ENCODE results near the gene LRG1.
"Not testable (repeated sequence)": the region's sequence is repeated elsewhere in the genome, so short reads cannot be mapped to it uniquely, and the experiment has no call there.

Gene LRG1

GRCh38 chr19:4527377-4527776, 12.5 kb downstream of the LRG1 start:
- DNase-seq (ENCODE audit: low read depth) = not testable (repeated sequence)

GRCh38 chr19:4525563-4526002, 14.3 kb downstream of the LRG1 start:
- DNase-seq (ENCODE audit: low read depth) = no peak

- no peak for DNase-seq (ENCODE audit: low read depth)
Measured at GRCh38 chr19:4524808-4525562, 14.9 kb downstream of the LRG1 start.

GRCh38 chr19:4523306-4524110, 16.3 kb downstream of the LRG1 start:
- no peak for DNase-seq (ENCODE audit: low read depth)

- no peak for DNase-seq (ENCODE audit: low read depth)
Measured at GRCh38 chr19:4522291-4523002, 17.4 kb downstream of the LRG1 start.

GRCh38 chr19:4521888-4522242, 18.0 kb downstream of the LRG1 start:
- no peak for DNase-seq (ENCODE audit: low read depth)

GRCh38 chr19:4521170-4521887, 18.5 kb downstream of the LRG1 start:
- no peak for DNase-seq (ENCODE audit: low read depth)

- DNase-seq (ENCODE audit: low read depth) = no peak
Measured at GRCh38 chr19:4519521-4520277, 20.1 kb downstream of the LRG1 start.

- no peak for DNase-seq (ENCODE audit: low read depth)
Measured at GRCh38 chr19:4519172-4519496, 20.7 kb downstream of the LRG1 start.

- DNase-seq (ENCODE audit: low read depth) = no peak
Measured at GRCh38 chr19:4518345-4519171, 21.3 kb downstream of the LRG1 start, which contains the start of gene PLIN4. PLIN4 (minus strand) TSS chr19:4518486; CDS start chr19:4518272, 214 bp downstream.

GRCh38 chr19:4517451-4518057, 22.3 kb downstream of the LRG1 start:
- DNase-seq (ENCODE audit: low read depth) = no peak

GRCh38 chr19:4516939-4517300, 22.9 kb downstream of the LRG1 start:
- DNase-seq (ENCODE audit: low read depth) = no peak

GRCh38 chr19:4516199-4516938, 23.5 kb downstream of the LRG1 start:
- no peak for DNase-seq (ENCODE audit: low read depth)

- no peak for DNase-seq (ENCODE audit: low read depth)
Measured at GRCh38 chr19:4515732-4516131, 24.1 kb downstream of the LRG1 start.

- no peak for DNase-seq (ENCODE audit: low read depth)
Measured at GRCh38 chr19:4513248-4513647, 26.6 kb downstream of the LRG1 start.

GRCh38 chr19:4512070-4512469, 27.8 kb downstream of the LRG1 start:
- DNase-seq (ENCODE audit: low read depth) = no peak

- no peak for DNase-seq (ENCODE audit: low read depth)
Measured at GRCh38 chr19:4511300-4512054, 28.4 kb downstream of the LRG1 start.

GRCh38 chr19:4510435-4511255, 29.2 kb downstream of the LRG1 start:
- no peak for DNase-seq (ENCODE audit: low read depth)
